ENCODE data around the gene MRS2. TPM values are rescaled to one million over a fixed set of nuclear protein-coding genes. Genes with fewer than 3 reads are reported as not detected.

The MRS2 gene
- total RNA-seq, 2 experiments from 2014 or later, result 28.1 to 29.2 TPM

- Mint-ChIP-seq H3K36me3 (no peaks in the 10 kb centered on the region), H3K27ac (no peak overlapping the region), H3K4me1 (no peaks in the 10 kb centered on the region), H3K4me3 (no peak overlapping the region), H3K9me3 (no peaks in the 10 kb centered on the region), H3K27me3 (no peaks in the 10 kb centered on the region)
- DNase-seq, result no peak
Measured at GRCh38 chr6:24460966-24461365, 58.2 kb downstream of the MRS2 start.

- DNase-seq, result no peak
- Mint-ChIP-seq H3K36me3 (no peaks in the 10 kb centered on the region), H3K4me3 (no peak overlapping the region), H3K4me1 (no peaks in the 10 kb centered on the region), H3K9me3 (no peaks in the 10 kb centered on the region), H3K27me3 (no peaks in the 10 kb centered on the region), H3K27ac (no peak overlapping the region)
Measured at GRCh38 chr6:24464253-24465038, 61.7 kb downstream of the MRS2 start.

- Mint-ChIP-seq H3K9me3 (no peaks in the 10 kb centered on the region), H3K4me3 (no peak overlapping the region), H3K27ac (no peak overlapping the region), H3K27me3 (no peaks in the 10 kb centered on the region), H3K36me3 (no peaks in the 10 kb centered on the region), H3K4me1 (no peaks in the 10 kb centered on the region)
- DNase-seq, result no peak
Measured at GRCh38 chr6:24469811-24470210, 67.1 kb downstream of the MRS2 start.

GRCh38 chr6:24472181-24472580, 69.4 kb downstream of the MRS2 start:
- Mint-ChIP-seq H3K27me3 (no peaks in the 10 kb centered on the region), H3K36me3 (no peaks in the 10 kb centered on the region), H3K9me3 (no peaks in the 10 kb centered on the region), H3K27ac (no peak overlapping the region), H3K4me3 (no peak overlapping the region), H3K4me1 (no peaks in the 10 kb centered on the region)
- DNase-seq, result no peak

Other genes starting within 250 kb of the MRS2 start
- under 1 TPM in 1 of 2 experiments, not detected in 1; 0.04 TPM for gene DCDC2, start 44.9 kb upstream of the MRS2 start, total RNA-seq
- 1 to 10 TPM in 1 of 2 experiments, under 1 TPM in 1; 0.74 to 1.1 TPM for gene GPLD1, start 86.6 kb downstream of the MRS2 start, total RNA-seq
- gene ALDH5A1, start 92.0 kb downstream of the MRS2 start, total RNA-seq, result 10 to 100 TPM; 18.2 to 20.9 TPM
- under 1 TPM; 0.08 to 0.10 TPM for gene KIAA0319, start 243.3 kb downstream of the MRS2 start, total RNA-seq